ENCODE data around the gene CIDEB. TPM values are rescaled to one million over a fixed set of nuclear protein-coding genes. Genes with fewer than 3 reads are reported as not detected.

CIDEB gene
- total and polyA plus RNA-seq, 2 donors (not counting 1 experiment from before 2014, with no cell fraction given) = 26.2 to 32.8 TPM

- H3K9me3 ChIP-seq (ENCODE audit: control extremely low read depth in 1 of 3, control insufficient read depth in 2 of 3, insufficient read depth in 1 of 3, low read length in 2 of 3) = no peaks in the 10 kb centered on the region
- Mint-ChIP-seq H3K9me3 (ENCODE audit: insufficient read depth) (no peaks in the 10 kb centered on the region), H3K4me3 (peak overlapping the region; percentile 96), H3K27ac (peak overlapping the region; percentile 98), H3K4me1 (peaks cover 48% of the 10 kb centered on the region), H3K27me3 (no peaks in the 10 kb centered on the region)
- intact Hi-C loops (cut with micrococcal nuclease) = loop anchor here (1.0 to 5.0 kb wide), 5 partner anchors 9 to 138 kb away; partner anchors contain the start of genes CHMP4A, GMPR2, IRF9 and NEDD8
- peaks cover 6% of the 10 kb centered on the region for H4K20me1 ChIP-seq (ENCODE audit: control insufficient read depth, insufficient read depth, low read length, poor library complexity, severe bottlenecking)
- ChIA-PET CTCF (interaction anchor here (0.7 to 10.9 kb wide), 12 partner anchors 9 to 132 kb away, joined by 3 to 254 read pairs (median 18); partner anchors contain the start of genes CIDEB, KHNYN, LTB4R and LTB4R2), POLR2A (interaction anchor here (0.9 to 4.1 kb wide), 6 partner anchors 9 to 131 kb away, joined by 3 to 47 read pairs (median 4); partner anchors contain the start of genes CBLN3, CIDEB, KHNYN and LTB4R)
- H2AFZ ChIP-seq (ENCODE audit: insufficient read depth, low read depth, low read length, poor library complexity, severe bottlenecking) = peak overlapping the region; percentile 91
- peaks cover 30 to 41% of the 10 kb centered on the region in 2 donors for H3K4me1 ChIP-seq (ENCODE audit: control insufficient read depth in 2 of 2, insufficient read depth in 2 of 2, low read length in 2 of 2)
- H3K27ac ChIP-seq (ENCODE audit: low read length in 2 of 2) = peak overlapping the region; percentile 79 to 83
- H3K79me2 ChIP-seq (ENCODE audit: control insufficient read depth, insufficient read depth, low read length) = peaks cover 55% of the 10 kb centered on the region
- peak overlapping the region; percentile 93 for H3K4me2 ChIP-seq (replicated peaks; ENCODE audit: low read depth, low read length, poor library complexity, severe bottlenecking)
- 51% methylated on average over 7 of the region's 7 CpGs for WGBS (ENCODE audit: insufficient coverage)
- ATAC-seq (ENCODE audit: low read depth) (no peak), DNase-seq (peak; percentile 30)
- TF ChIP-seq EZH2 (IDR thresholded peaks at IDR 0.05; ENCODE audit: borderline replicate concordance, insufficient read depth, low read depth, low read length, poor library complexity, severe bottlenecking) = no peak
- TF ChIP-seq, protein P1, sequence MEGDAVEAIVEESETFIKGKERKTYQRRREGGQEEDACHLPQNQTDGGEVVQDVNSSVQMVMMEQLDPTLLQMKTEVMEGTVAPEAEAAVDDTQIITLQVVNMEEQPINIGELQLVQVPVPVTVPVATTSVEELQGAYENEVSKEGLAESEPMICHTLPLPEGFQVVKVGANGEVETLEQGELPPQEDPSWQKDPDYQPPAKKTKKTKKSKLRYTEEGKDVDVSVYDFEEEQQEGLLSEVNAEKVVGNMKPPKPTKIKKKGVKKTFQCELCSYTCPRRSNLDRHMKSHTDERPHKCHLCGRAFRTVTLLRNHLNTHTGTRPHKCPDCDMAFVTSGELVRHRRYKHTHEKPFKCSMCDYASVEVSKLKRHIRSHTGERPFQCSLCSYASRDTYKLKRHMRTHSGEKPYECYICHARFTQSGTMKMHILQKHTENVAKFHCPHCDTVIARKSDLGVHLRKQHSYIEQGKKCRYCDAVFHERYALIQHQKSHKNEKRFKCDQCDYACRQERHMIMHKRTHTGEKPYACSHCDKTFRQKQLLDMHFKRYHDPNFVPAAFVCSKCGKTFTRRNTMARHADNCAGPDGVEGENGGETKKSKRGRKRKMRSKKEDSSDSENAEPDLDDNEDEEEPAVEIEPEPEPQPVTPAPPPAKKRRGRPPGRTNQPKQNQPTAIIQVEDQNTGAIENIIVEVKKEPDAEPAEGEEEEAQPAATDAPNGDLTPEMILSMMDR (IDR thresholded peaks at IDR 0.05) = no peak
- peaks cover 4 to 43% of the 10 kb centered on the region in 2 experiments for H3K36me3 ChIP-seq (replicated peaks in 1 of 2; ENCODE audit: control extremely low read depth in 1 of 2, control insufficient read depth in 1 of 2, extremely low read depth in 1 of 2, insufficient read depth in 2 of 2, low read length in 1 of 2)
- peak overlapping the region; percentile 53 to 93 (median 77) for H3K4me3 ChIP-seq (ENCODE audit: control extremely low read depth in 1 of 5, extremely low read depth in 1 of 5, insufficient read depth in 1 of 5, low read depth in 2 of 5, low read length in 4 of 5)
- H3K9ac ChIP-seq (ENCODE audit: low read length) = peak overlapping the region; percentile 90
- no peaks in the 10 kb centered on the region for H3K27me3 ChIP-seq (replicated peaks in 1 of 4; ENCODE audit: control extremely low read depth in 1 of 4, control insufficient read depth in 3 of 4, insufficient read depth in 4 of 4, low read length in 3 of 4)
Measured at GRCh38 chr14:24298892-24299254, 8.9 kb downstream of the CIDEB start.

Measured in B cell (primary cell).